Right ventricle myocardium inferior (tissue), 1 donor: ENCODE measurements around the gene LRRC23. TPM values are rescaled to one million over a fixed set of nuclear protein-coding genes. Genes with fewer than 3 reads are reported as not detected.
A peak's percentile ranks its signal among the peaks of the same experiment; 100 is the strongest.
"Not testable (repeated sequence)": the region's sequence is repeated elsewhere in the genome, so short reads cannot be mapped to it uniquely, and the experiment has no call there.

Experiments
- ATAC-seq: fragments of 200-7000 bp; cut with Tn5 transposase; one replicate; pipeline ENCODE4 v1.9.1; 2020; ENCODE audit warnings: mild to moderate bottlenecking, moderate library complexity
- DNase-seq: peaks from one replicate; pipeline ENCODE4 v3.0.0; 2021; ENCODE audit errors: missing footprints
- intact Hi-C: fragments of 100-400 bp; cut with DNase I; formaldehyde crosslinking; loops from one replicate; pipeline ENCODE4 v1.11.0; 2022
- long read RNA-seq: library from polyadenylated mRNA; unstranded; transcript quantifications from one replicate; pipeline ENCODE4 v2.0.0, GENCODE V29; 2021
- total RNA-seq: library from RNA; stranded (reverse); fragmentation: NEBNext Ultra II Directional; extraction: Animal tissue kit (Norgen Biotek cat#: 25700); gene quantifications from one replicate; pipeline ENCODE4 v1.2.1, GENCODE V29; 2021
- donor health status: DM: no; HTN: yes; CAD: no; lungs with severe emphysema.

LRRC23 gene, protein sequence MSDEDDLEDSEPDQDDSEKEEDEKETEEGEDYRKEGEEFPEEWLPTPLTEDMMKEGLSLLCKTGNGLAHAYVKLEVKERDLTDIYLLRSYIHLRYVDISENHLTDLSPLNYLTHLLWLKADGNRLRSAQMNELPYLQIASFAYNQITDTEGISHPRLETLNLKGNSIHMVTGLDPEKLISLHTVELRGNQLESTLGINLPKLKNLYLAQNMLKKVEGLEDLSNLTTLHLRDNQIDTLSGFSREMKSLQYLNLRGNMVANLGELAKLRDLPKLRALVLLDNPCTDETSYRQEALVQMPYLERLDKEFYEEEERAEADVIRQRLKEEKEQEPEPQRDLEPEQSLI
- 9.4 TPM for total RNA-seq
- long read RNA-seq, partial matches to known transcripts: 0 of 5 reads
- long read RNA-seq, other reads (novel, unspliced or antisense): 2 of 5 reads

DNA sequence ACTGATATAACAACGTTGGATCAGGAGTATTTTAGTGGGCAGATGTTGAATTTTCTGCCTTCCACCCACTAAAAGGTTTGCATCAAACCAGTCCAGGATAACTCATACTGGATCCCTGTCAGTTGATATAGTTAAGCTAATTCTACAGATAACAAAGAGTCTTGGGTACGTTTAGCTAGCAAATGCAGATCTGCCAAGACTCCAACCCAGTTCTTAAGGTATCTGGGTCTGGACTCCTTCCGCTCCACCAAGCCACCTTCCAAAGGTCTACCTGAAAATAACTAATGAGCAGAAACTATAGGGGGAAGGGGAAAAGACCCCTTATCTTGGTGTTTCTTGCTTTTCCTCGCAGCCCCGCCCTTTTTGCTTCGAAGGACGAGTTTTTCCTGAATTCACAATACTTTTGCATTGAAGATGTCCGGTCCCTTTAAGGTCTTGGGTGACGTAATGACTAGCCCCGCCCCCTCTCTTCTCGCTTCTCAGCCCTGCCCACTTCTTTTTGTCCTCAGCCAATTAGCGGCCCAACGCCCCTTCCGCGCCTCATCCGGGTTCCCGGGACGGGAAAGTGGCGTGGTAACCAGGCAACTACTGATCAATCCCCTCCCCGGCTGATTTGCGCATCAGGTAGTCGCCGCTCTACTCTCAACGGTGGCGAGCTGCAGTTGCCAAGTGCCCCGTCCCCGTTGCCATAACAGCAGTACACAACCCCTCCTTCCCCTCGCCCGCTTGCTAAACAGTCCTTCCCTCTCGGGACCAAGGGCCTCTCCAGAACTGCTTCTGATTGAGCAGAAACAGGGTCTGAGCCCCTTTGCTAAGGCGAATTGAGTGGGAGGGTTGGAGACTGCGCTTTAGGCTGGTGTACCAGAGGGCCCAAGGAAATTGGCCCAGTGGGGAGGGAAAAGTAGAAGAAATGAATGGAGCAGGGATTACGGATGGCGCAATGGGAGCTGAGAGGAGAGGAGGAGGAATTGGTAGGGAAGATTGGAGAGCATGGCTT, at the start of gene LRRC23:
TSS of gene LRRC23 (plus strand) at position 543 of the 997 bp plus-strand sequence. CDS start 812 bp downstream, outside the sequence.
- intact Hi-C loops: loop anchor here (2.0 kb wide), 1 partner anchor 20 kb away; no protein-coding TSS in a partner anchor
- peak; percentile 98 for DNase-seq
- ATAC-seq: peak; percentile 98

DNA sequence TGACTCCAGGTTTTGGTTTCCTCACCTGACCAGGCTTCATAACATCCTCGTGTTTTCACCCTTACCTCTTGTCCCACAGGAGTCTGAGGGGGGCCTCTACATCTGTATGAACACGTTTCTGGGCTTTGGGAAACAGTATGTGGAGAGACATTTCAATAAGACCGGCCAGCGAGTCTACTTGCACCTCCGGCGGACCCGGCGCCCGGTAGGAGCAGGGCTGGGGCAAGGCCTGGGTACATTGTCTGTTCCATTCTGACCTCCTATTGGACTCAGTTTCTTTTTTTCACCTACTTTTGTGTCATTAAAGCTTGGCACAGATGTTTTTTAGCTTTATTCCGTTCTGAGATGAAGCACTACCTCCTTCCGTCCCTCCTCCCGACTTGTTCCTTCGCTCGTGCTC, 49.3 kb upstream of the LRRC23 start:
- intact Hi-C loops: no loop called here
- ATAC-seq: no peak
- DNase-seq: no peak

DNA sequence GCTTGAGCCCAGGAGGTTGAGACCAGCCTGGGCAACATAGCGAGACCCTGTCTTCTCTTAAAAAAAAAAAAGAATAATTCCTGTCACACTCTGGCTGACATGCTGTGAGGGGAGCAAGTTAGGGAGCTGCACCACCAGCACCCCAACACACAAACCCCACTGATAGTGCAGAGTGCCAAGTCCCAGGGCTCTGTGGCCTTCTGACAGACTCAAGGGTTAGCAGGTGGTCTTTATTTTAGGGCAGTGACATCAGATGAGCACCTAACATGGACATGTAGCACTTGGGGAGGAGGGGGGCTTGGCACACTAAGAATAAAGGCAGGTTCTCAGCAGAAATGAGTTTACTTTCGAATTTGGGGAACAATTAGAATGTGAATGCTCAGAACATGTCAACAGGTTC, 45.8 kb upstream of the LRRC23 start:
- ATAC-seq: no peak
- intact Hi-C loops: no loop called here
- no peak for DNase-seq

DNA sequence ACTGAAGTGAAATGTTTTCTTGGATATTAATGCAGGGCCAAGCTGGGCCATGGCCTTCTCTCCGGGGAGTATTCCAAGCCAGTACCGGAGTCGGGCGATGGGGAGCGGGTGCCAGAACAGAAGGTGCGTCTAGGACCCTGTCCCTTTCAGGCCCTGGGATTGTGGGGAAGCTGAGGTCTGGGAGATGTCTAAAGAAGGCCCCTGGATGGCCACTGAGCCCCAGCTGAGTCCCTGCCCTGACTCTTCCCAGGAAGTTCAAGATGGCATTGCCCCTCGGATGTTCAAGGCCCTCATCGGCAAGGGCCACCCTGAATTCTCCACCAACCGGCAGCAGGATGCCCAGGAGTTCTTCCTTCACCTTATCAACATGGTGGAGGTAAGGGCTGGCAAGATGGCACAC, 44.5 kb upstream of the LRRC23 start:
- intact Hi-C loops: no loop called here
- ATAC-seq: no peak
- DNase-seq: no peak

DNA sequence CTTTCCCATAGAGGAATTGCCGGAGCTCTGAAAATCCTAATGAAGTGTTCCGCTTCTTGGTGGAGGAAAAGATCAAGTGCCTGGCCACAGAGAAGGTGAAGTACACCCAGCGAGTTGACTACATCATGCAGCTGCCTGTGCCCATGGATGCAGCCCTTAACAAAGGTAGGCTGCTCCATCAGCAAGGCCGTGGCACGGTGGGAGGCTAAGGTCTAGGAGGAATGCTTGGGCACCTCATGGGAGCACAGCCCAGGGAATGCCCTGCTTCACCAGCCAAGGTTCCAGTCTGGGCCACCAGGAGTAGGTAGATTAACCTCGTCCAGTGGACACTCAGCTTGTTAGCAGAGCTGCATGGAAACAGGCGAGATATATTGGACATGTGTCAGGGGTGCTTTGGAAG, 43.7 kb upstream of the LRRC23 start:
- intact Hi-C loops: no loop called here
- DNase-seq: no peak
- no peak for ATAC-seq

DNA sequence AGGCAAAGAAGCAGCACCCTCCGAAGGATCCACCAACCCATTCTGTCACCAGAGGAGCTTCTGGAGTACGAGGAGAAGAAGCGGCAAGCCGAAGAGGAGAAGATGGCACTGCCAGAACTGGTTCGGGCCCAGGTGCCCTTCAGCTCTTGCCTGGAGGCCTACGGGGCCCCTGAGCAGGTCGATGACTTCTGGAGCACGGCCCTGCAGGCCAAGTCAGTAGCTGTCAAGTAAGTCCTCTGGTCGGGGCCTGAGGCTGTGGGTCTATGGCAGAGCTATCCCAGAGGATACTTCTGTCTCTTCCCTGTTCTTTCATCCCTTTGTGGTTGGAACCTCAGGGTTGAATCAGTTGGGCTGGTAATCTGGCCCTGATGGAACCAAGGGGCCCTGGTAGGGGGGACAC, 43.2 kb upstream of the LRRC23 start:
- intact Hi-C loops: no loop called here
- ATAC-seq (no peak), DNase-seq (no peak)

DNA sequence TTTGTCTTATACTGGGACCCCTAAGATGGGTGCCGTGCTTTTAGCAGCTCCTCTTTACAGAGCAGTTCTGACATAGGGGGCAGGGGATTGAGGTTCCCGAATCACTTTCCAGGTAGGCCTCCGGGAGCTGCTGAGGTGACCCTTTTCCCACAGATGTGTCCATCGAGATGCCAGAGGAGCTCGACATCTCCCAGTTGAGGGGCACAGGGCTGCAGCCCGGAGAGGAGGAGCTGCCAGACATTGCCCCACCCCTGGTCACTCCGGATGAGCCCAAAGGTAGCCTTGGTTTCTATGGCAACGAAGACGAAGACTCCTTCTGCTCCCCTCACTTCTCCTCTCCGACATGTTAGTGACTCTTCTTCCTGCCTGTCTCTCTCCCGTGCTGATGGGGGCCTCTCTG, 41.6 kb upstream of the LRRC23 start:
- DNase-seq: no peak
- ATAC-seq: no peak
- intact Hi-C loops: no loop called here

DNA sequence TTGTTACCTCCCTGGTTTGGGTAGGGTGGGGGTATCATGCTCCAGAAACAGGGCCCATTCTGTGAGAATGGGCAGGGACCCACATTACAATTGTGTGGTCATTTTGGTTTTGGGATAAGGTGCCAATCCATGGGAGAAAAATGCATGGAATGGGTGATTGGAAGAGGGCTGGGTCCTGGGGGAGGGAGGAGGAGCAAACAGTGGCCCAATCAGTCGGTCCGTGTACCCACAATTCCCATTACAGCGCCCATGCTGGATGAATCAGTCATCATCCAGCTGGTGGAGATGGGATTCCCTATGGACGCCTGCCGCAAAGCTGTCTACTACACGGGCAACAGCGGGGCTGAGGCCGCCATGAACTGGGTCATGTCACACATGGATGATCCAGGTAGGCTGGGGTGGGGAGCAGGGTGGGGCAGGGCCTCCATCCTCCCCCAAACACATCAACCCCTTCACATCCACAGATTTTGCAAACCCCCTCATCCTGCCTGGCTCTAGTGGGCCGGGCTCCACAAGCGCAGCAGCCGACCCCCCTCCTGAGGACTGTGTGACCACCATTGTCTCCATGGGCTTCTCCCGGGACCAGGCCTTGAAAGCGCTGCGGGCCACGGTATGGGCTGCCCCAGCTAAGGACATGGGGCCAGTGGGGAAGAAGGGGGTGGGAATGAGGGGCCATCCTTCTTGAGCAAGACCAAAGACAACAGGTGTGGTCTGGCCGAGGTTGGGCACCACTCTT, 40.9 kb upstream of the LRRC23 start:
- intact Hi-C loops: no loop called here
- no peak for ATAC-seq

DNA sequence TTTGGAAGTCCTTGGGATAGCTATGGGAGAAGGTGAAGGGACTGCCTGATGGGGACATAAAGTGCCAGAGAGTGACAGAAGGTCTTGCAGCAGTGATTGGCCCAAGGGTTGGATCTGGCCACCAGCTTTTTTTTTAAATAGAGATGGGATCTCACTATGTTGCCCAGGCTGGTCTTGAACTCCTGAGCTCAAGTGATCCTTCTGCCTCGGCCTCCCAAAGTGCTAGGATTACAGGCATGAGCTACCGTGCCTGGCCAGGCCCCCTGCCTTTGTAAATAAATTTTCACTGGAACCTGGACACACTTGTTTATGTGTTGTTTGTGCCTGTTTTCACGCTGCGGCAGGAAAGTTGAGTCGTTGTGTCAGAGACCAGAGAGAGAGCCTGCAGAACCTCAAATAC, 39.3 kb upstream of the LRRC23 start:
- DNase-seq, ATAC-seq, intact Hi-C loops: not testable (repeated sequence)

More for the DNA sequence above, 40.9 kb upstream of the LRRC23 start:
- DNase-seq: no peak

DNA sequence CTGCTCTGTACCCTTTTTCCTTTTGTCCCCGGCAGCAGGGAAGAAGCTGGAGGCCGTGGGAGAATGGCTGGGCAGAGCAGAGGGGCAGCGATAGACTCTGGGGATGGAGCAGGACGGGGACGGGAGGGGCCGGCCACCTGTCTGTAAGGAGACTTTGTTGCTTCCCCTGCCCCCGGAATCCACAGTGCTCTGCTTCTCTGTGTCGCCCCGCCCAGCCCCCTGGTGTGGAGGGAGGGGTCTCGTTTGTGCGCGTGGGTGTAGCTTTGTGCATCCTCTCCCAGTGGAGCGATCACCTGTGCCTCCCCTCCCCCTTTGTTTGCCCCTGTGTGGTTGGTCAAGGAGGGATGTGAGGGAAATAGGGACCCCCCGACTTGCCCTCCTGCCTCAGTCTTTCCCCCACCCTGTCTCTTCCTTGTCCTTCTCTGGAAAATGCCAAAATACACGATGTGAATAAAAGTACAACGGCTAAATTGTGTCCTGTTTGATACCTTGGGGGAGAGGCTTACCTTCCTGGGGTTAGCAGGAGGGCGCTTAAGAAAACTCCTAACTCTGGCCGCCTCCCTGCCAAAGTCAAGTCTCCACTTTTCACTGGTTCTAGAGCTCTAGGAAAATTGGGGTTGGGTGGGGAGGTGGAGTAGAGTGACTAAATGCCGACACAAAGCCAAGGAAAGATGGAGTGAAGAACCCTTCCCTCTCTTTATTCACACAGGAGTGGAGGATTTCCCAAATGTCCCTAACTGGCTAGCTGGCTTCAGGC, 38.3 kb upstream of the LRRC23 start:
- no peak for ATAC-seq
- intact Hi-C loops: no loop called here
- no peak for DNase-seq

DNA sequence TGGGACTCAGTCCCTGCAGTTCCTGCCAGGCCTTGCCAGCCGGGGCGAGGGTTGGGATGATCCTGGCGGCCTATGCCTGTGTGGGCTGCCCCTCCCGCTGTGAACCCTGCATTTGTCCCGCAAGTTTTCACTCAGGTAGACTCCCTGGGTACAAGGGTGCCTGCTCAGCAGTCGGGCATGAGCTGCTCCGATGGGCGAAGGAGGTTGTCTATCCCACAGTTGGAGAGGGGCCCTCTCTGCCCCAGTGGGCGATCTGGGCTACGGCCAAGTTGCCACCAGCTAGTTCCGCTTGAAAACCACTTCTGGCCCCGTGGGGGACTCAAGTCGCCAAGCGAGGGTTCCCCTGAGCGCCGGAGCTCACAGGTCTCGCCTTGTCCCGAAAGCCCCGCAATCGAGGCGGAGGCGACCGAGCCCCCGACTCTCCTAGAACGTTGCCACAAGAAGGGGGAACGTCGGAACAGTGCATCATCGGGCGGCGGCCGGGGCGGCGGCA, 37.7 kb upstream of the LRRC23 start:
- intact Hi-C loops: no loop called here
- DNase-seq (no peak), ATAC-seq (peak; percentile 7)

DNA sequence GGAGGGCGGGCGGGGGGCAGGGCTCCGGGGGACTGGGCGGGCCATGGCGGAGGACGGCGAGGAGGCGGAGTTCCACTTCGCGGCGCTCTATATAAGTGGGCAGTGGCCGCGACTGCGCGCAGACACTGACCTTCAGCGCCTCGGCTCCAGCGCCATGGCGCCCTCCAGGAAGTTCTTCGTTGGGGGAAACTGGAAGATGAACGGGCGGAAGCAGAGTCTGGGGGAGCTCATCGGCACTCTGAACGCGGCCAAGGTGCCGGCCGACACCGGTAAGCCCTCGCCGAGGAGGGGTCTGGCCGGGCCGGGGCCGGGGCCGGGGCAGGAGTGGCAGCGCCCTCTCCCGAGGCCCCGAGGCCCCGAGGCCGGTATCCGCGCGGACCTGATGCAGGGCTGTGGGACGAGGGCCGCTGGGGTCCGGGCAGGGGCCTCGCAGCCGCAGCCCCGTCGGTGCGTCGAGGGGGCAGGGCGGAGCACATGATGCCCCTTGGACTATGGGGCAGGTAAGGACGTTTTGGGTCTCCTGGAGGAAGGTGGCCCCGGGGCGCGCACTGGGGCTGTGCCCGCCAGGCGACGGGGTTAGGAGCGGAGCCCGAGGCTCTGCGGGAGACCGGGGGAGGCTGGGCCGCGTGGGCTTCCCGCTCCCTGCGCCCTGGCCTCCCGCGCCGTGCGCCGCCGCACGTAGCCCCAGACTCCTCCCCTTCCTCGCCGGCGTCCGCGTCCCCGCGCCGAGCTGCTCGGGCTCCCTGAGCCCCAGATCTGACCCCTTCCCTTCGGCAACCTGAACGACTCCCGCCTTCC, 37.0 kb upstream of the LRRC23 start, which contains the start of gene TPI1:
TSS of gene TPI1 (plus strand) at position 119 of the 798 bp plus-strand sequence. CDS start at position 155, 36 bp downstream.
- DNase-seq: peak; percentile 93
- intact Hi-C loops: no loop called here
- ATAC-seq: peak; percentile 86

DNA sequence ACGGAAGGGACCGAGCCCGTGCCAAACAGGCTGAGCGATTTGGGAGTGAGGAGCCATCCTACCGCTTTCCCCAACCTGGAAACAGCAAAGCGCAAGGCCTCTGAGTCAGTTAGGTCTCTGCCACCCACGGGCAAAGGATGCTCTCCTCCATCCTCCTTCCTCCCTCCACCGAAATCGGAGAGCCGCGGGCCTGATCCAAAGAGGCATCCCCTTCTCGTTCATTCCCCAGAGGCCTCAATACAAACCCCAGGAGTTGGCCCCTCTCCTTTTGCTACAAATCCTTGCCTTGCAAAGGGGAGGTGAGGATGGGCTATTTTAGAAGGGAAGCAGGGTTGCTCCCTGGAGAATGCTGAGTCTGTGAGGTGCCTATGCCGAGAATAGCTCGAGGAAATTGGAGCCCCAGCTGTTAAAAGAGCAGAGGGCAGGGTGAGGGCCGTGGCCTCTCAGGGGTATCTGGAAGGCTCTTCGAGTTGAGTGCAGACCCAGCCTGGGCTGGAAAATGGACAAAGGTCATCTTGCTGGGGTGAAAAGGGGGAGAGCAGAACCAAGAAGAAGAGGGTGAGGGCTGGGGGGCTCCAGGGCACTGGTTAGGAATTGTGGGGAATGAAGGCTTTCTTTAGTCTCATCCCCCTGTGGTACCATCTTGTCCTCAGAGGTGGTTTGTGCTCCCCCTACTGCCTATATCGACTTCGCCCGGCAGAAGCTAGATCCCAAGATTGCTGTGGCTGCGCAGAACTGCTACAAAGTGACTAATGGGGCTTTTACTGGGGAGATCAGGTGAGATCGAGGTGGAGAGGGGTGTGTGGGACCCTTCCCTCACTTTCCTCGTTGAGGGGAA, 36.2 kb upstream of the LRRC23 start:
- DNase-seq: no peak
- ATAC-seq: no peak
- intact Hi-C loops: no loop called here

DNA sequence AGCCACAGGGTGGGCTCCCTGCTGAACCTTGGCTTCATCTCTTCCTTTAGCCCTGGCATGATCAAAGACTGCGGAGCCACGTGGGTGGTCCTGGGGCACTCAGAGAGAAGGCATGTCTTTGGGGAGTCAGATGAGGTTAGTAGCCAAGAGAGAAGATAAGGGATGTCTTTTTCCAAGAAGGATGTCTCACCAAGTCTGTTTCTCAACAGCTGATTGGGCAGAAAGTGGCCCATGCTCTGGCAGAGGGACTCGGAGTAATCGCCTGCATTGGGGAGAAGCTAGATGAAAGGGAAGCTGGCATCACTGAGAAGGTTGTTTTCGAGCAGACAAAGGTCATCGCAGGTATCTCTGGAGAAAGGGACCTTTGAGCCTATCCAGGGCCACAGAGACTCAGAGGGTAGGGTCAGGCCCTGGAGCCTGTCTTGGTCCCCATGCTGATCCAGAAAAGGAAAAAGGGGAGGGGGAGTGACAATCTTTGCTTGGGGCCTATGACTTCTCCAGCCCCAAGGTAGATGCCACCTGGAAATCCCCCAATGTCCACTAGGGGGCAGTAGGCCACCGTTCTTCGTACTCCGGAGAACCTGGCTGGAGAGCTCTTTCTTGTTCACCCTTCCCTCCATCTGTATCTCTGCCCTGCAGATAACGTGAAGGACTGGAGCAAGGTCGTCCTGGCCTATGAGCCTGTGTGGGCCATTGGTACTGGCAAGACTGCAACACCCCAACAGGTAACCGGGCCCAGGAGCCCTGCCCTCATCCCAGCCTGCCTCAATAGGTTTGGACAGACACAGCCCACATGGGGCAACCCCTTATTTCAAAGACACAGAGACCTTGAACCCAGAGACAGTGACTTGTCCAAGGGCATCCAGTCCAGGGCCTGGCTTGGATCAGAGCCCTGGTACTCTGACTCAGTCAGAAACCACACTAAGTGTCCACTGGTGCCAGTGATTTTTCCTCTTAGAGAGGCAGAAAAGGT, 35.3 kb upstream of the LRRC23 start:
- ATAC-seq: no peak
- intact Hi-C loops: loop anchor here (5.0 to 10.0 kb wide), 2 partner anchors 73 to 235 kb away; partner anchors contain the start of genes C12orf57, C1RL and RNU7-1
- DNase-seq: no peak

DNA sequence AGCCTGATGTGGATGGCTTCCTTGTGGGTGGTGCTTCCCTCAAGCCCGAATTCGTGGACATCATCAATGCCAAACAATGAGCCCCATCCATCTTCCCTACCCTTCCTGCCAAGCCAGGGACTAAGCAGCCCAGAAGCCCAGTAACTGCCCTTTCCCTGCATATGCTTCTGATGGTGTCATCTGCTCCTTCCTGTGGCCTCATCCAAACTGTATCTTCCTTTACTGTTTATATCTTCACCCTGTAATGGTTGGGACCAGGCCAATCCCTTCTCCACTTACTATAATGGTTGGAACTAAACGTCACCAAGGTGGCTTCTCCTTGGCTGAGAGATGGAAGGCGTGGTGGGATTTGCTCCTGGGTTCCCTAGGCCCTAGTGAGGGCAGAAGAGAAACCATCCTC, 34.3 kb upstream of the LRRC23 start:
- intact Hi-C loops: loop anchor here (5.0 to 10.0 kb wide), 2 partner anchors 72 to 234 kb away; partner anchors contain the start of genes C12orf57, C1RL and RNU7-1
- not testable (repeated sequence) for DNase-seq, ATAC-seq
